PC-3 (cell line): ENCODE results near the gene LBX1. TPM values are rescaled to one million over a fixed set of nuclear protein-coding genes. Genes with fewer than 3 reads are reported as not detected.

ENCODE experiments used
- ATAC-seq: fragments of 200-7000 bp; cut with Tn5 transposase; 2 replicates; pipeline ENCODE4 v1.9.1; 2020; ENCODE audit warnings: mild to moderate bottlenecking, moderate library complexity
- BruUV-seq: library from RNA; stranded (reverse); fragments of 400-500 nt; replicated peaks from 2 replicates; lab custom pipeline; 2021; lab: Mats Ljungman, UMichigan
- CTCF ChIA-PET: fragments of 300-600 bp; sonication (Branson Sonifier 250); formaldehyde crosslinking; loops from one replicate; lab custom pipeline; 2022; ENCODE audit warnings: antibody characterized with exemption; lab: Charles Lee
- POLR2A ChIA-PET: fragments of 300-600 bp; sonication (Branson Sonifier 250); formaldehyde crosslinking; loops from one replicate; lab custom pipeline; 2022; ENCODE audit warnings: antibody characterized with exemption; ENCODE audit not compliant: unreplicated experiment; lab: Charles Lee
- DNase-seq: peaks from one replicate; pipeline ENCODE4 v3.0.0-alpha.2; 2015
- H2AFZ ChIP-seq: fragments of 300-600 bp; sonication (generic); 2 replicates; pipeline ENCODE4 v1.6.0; 2016; ENCODE audit warnings: antibody characterized with exemption, low read length
- H3F3A ChIP-seq: fragments of 300-600 bp; sonication (generic); one replicate; pipeline ENCODE4 v1.6.0; 2017; ENCODE audit warnings: antibody characterized with exemption, low read length, control low read depth, mild to moderate bottlenecking; ENCODE audit not compliant: unreplicated experiment
- H3K27ac ChIP-seq: fragments of 300-600 bp; sonication (generic); 2 replicates; pipeline ENCODE4 v1.5.1; 2016; ENCODE audit warnings: mild to moderate bottlenecking, low read length
- H3K27me3 ChIP-seq: fragments of 300-600 bp; sonication (generic); 2 replicates; pipeline ENCODE4 v1.6.1; 2016; ENCODE audit warnings: low read length, mixed read lengths
- H3K36me3 ChIP-seq: fragments of 300-600 bp; sonication (generic); 2 replicates; pipeline ENCODE4 v1.6.1; 2016; ENCODE audit warnings: low read depth, mixed run types, low read length, mixed read lengths
- H3K4me1 ChIP-seq: fragments of 300-600 bp; sonication (generic); 2 replicates; pipeline ENCODE4 v1.5.1; 2016; ENCODE audit warnings: low read length; ENCODE audit not compliant: insufficient read depth
- H3K4me2 ChIP-seq: fragments of 300-600 bp; sonication (generic); 2 replicates; pipeline ENCODE4 v1.6.0; 2016; ENCODE audit warnings: low read length
- H3K4me3 ChIP-seq: fragments of 300-600 bp; sonication (generic); 2 replicates; pipeline ENCODE4 v1.5.1; 2016; ENCODE audit warnings: mild to moderate bottlenecking, low read length, mixed read lengths
- H3K79me2 ChIP-seq: fragments of 300-600 bp; sonication (generic); 2 replicates; pipeline ENCODE4 v1.6.1; 2017; ENCODE audit warnings: low read length, mixed read lengths
- H3K9ac ChIP-seq: fragments of 300-600 bp; sonication (generic); 2 replicates; pipeline ENCODE4 v1.6.0; 2016; ENCODE audit warnings: mild to moderate bottlenecking, low read length
- H3K9me2 ChIP-seq: fragments of 300-600 bp; sonication (generic); replicated peaks from 2 replicates; pipeline ENCODE4 v1.6.1; 2016; ENCODE audit warnings: mixed run types, low read length, mixed read lengths
- H3K9me3 ChIP-seq: fragments of 300-600 bp; sonication (generic); 2 replicates; pipeline ENCODE4 v1.6.1; 2016; ENCODE audit warnings: low read length, mixed read lengths
- H4K20me1 ChIP-seq: fragments of 300-600 bp; sonication (generic); 2 replicates; pipeline ENCODE4 v1.6.1; 2016; ENCODE audit warnings: low read length, mixed read lengths
- CTCF ChIP-seq: fragments of 300-600 bp; sonication (generic); conservative IDR thresholded peaks from 2 replicates; pipeline ENCODE4 v1.5.1; 2017; ENCODE audit warnings: antibody characterized with exemption, low read depth, mild to moderate bottlenecking, low read length
- EZH2 ChIP-seq: fragments of 300-600 bp; sonication (generic); IDR thresholded peaks from one replicate; pipeline ENCODE4 v1.6.1; 2017; ENCODE audit warnings: antibody characterized with exemption, mild to moderate bottlenecking, low read length; ENCODE audit not compliant: unreplicated experiment
- EZH2phosphoT487 ChIP-seq: fragments of 300-600 bp; sonication (generic); IDR thresholded peaks from 2 replicates; pipeline ENCODE4 v1.6.1; 2018; ENCODE audit warnings: mild to moderate bottlenecking, antibody characterized with exemption, low read length, borderline replicate concordance
- intact Hi-C: fragments of 100-400 bp; cut with micrococcal nuclease; formaldehyde crosslinking; loops from 2 replicates; pipeline ENCODE4 v1.9.0; 2023
- total RNA-seq: library from RNA; depleted of rRNA; stranded (reverse); fragments of >200 nt; gene quantifications from 2 replicates; pipeline ENCODE4 v1.2.3, GENCODE V29; 2014

The LBX1 gene
- total RNA-seq, 1 experiment from 2014 or later = not detected

GRCh38 chr10:101237982-101238731 is 8.9 kb upstream of the LBX1 start:
- Histone ChIP-seq H3F3A (no peaks in the 10 kb centered on the region), H3K4me3 (no peak overlapping the region), H3K79me2 (no peaks in the 10 kb centered on the region), H3K9me2 (no peaks in the 10 kb centered on the region), H3K36me3 (no peaks in the 10 kb centered on the region), H3K27me3 (peaks cover 22% of the 10 kb centered on the region), H3K9me3 (no peaks in the 10 kb centered on the region), H3K9ac (no peak overlapping the region), H3K4me2 (peak overlapping the region; percentile 10; the same call in 1 of the 2 replicates), H2AFZ (no peak overlapping the region), H4K20me1 (no peaks in the 10 kb centered on the region), H3K27ac (no peak overlapping the region), H3K4me1 (no peaks in the 10 kb centered on the region)
- CTCF ChIA-PET = interaction anchor here (0.5 to 1.0 kb wide), 5 partner anchors 25 to 338 kb away, joined by 3 to 5 read pairs (median 3); no protein-coding TSS in a partner anchor
- no peak for ATAC-seq
- POLR2A ChIA-PET = no interaction called here
- no TSS peak for BruUV-seq
- TF ChIP-seq CTCF (no peak), EZH2phosphoT487 (no peak), EZH2 (no peak)
- DNase-seq = no peak
- intact Hi-C loops = no loop called here

- no peaks in the 10 kb centered on the region for H4K20me1 ChIP-seq
- DNase-seq (no peak), ATAC-seq (no peak)
- H3K4me1 ChIP-seq = no peaks in the 10 kb centered on the region
- no peaks in the 10 kb centered on the region for H3K9me3 ChIP-seq
- intact Hi-C loops = no loop called here
- no peak overlapping the region for H3K4me3 ChIP-seq
- H3F3A ChIP-seq = no peaks in the 10 kb centered on the region
- ChIA-PET CTCF (no interaction called here), POLR2A (no interaction called here)
- no TSS peak for BruUV-seq
- no peak overlapping the region for H3K9ac ChIP-seq
- H3K79me2 ChIP-seq = no peaks in the 10 kb centered on the region
- no peaks in the 10 kb centered on the region for H3K36me3 ChIP-seq
- no peaks in the 10 kb centered on the region for H3K9me2 ChIP-seq
- peaks cover 31% of the 10 kb centered on the region for H3K27me3 ChIP-seq
- H3K27ac ChIP-seq = no peak overlapping the region
- no peak overlapping the region for H2AFZ ChIP-seq
- H3K4me2 ChIP-seq = no peak overlapping the region
- TF ChIP-seq CTCF (no peak), EZH2 (no peak), EZH2phosphoT487 (no peak)
These were observed 8.1 kb upstream of the LBX1 start for GRCh38 chr10:101237081-101237981.
